ENCODE measurements around the gene ZNF587.
"Not testable (repeated sequence)": the region's sequence is repeated elsewhere in the genome, so short reads cannot be mapped to it uniquely, and the experiment has no call there.

Gene ZNF587

DNA sequence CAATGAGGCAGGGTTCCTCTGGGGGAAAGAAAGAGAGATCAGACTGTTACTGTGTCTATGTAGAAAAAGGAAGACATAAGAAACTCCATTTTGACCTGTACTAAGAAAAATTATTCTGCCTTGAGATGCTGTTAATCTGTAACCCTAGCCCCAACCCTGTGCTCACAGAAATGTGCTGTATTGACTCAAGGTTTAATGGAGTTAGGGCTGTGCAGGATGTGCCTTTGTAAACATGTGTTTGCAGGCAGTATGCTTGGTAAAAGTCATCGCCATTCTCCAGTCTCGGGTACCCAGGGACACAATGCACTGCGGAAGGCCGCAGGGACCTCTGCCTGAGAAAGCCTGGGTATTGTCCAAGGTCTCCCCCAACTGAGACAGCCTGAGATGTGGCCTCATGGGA, 26.1 kb upstream of the ZNF587 start:
- DNase-seq, result not testable (repeated sequence)

DNA sequence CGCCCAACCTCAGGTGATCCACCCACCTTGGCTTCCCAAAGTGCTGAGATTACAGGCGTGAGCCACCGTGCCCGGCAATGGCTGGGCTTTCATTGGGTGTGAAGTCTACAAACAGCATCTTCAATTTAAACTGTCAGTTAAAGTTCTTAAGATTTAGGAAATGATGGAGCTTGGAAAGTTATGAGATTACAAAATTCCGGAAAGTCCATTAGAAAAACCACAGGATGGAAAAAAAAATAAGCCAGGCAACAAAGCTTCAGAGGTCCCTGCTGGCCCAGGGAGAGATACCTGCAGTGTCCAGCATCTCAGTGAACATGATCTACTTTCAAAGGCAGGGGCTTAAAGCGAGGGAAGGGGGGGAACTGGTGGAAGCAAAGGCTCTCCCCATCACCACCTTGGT, 24.1 kb upstream of the ZNF587 start:
- DNase-seq, result no peak

DNA sequence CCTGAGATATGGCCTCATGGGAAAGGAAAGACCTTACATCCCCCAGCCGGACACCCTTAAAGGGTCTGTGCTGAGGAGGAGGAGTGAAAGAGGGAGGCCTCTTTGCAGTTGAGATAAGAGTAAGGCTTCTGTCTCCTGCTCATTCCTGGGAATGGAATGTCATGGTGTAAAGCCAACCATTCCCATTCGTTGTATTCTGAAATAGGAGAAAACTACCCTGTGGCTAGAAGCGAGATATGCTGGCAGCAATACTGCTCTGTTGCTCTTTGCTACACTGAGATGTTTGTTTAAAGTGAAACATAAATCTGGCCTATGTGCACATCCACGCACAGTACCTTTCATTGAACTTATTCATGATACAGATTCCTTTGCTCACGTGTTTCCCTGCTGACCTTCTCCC, 20.3 kb upstream of the ZNF587 start:
- no peak for DNase-seq

DNA sequence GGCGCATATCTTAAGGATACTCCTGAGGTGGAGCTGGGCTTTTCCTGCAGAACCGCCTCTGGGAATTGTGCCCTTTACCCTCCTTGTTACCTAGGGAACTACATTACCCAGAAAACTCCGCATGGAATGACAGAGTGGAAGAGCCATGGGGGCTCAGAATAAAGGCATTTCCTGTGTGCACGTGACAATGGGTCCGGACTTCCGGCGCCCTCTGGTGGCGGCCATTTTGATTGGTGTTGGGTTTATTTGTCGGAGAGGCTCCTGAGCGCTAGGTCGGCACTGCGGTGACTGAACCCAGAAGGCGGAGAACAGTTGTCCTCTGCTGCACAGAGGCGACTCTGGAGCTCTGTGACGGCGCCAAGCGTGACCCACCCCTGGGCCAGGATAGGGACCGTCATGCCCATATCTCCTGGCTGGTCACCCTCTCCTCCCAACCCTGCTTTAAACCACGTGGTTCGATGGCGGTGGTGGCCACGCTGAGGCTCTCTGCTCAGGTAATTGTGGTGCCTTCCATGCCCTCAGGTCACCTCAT, 19.5 kb upstream of the ZNF587 start, which contains the start of gene ZNF587B:
TSS of gene ZNF587B (plus strand) at position 229 of the 532 bp plus-strand sequence. CDS start at position 459, 230 bp downstream.
- no peak for DNase-seq

DNA sequence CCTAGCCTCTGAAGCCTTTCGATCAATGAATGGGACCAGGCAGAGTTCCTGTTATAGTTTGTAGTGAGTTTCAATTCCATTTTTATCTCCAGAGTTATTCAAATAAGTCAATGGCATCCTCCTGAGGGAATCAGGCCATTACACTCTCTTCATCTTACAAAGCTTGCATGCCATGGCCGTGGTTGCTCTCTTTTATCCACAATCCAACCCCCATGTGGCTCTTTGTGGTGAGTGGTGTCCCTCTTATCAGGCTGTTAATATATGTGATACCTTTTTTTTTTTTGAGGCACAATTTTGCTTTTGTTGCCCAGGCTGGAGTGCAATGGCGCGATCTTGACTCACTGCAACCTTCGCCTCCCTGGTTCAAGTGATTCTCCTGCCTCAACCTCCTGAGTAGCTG, 12.7 kb upstream of the ZNF587 start:
- not testable (repeated sequence) for DNase-seq

DNA sequence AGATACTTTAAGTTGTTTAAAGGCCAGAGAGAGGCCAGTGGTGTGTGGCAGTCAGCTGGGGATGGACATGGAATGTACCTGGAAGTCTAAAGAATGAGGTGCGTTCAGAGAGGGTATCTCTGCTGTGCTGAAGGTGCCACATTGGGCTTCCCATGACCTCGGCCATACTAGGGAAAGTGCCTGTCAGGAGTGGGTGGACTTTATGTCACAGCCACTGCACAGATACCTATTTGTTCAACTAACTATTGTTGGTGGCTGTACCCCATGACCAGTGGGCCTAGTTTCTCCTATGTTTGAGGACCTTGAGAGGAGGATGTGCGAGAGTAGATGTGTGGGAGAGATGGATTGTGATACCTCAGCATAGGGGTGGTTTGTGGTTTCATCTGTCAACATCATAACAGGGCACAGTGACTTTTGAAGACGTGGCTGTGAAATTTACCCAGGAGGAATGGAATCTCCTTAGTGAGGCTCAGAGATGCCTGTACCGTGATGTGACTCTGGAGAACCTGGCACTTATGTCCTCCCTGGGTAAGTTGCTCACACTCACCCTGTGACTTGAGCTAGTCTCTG, 11.0 kb upstream of the ZNF587 start:
- DNase-seq, result not testable (repeated sequence)

DNA sequence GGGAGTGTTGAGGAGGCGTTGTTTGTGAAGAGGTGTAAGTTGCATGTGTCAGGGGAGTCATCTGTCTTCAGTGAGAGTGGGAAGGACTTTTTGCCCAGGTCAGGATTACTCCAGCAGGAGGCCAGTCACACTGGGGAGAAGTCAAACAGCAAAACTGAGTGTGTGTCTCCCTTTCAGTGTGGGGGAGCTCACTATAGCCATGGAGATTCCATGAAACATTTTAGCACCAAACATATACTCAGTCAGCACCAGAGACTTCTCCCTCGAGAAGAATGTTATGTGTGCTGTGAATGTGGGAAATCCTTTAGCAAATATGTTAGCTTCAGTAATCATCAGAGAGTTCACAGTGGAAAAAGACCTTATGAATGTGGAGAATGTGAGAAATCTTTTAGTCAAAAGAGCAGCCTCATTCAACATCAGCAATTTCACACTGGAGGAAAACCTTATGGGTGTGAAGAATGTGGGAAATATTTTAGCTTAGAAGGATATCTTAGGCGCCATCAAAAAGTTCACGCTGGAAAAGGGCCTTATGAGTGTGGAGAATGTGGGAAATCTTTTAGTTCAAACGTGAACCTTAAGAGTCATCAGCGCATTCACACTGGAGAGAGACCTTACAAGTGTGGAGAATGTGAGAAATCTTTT, 8.4 kb upstream of the ZNF587 start:
- no peak for DNase-seq

DNA sequence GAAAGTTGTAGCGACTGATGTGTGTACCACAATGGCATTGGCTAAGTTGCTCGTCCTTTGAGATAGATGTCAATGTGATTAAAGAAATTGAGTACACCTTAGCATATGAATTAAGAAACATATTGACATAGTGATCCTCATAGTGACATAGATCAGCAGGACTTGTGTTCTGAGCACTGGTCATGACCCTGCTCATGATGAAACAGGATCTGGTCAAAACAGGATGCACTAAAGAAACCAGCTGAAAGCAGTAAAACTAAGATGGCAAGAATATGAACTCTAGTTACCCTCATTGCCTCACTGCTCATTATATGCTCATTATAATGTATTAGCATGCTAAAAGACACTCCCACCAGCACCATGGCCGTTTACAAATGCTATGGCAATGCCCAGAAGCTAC, 2.5 kb upstream of the ZNF587 start:
- not testable (repeated sequence) for DNase-seq

DNA sequence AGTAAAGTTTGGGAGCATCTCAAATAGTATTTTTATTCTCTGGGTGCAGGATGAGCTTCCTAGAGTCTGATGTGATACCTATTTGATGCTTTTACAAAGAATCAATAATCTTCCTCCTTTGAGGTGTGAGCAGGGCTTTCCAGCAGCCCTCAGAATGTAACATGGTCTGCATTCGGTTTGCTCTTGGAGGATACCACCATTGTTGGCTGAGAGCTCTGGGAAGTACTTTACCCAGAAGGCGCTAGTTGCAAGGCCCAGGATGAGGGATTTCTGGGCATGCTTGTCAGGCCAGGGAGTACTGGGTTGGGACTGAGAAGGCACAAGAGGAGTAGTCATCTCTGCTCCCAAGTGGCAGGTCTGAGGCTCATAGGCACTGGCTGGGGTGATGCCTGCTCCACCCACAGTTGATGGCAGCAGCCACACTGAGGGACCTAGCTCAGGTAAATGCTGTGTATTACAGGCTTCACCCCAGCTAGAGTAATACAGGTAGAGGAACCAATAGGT, 445 bp upstream of the ZNF587 start:
- not testable (repeated sequence) for DNase-seq

DNA sequence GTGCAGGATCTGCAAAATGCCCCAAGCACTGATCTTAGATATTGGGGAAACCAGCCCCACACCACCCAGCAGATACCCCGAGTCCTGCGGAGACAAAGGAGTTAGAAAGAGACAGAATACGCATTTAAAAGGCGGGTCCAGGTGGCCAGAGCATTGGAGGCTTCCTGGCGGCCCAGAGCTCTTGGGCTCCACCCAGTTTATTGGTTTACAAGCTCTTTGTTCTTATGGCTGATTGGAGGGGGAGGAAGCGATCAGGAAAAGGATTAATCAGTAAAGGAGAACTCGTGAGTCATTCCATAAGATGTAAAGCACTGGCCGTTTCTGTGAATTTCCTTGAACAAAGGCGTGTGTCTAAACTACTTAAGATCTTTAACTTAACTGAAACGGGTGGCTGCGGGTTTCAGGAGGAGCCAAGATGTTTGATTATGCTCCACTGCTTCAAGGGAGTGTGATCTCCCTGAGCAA, 926 bp downstream of the ZNF587 start:
- peak; percentile 38 for DNase-seq

DNA sequence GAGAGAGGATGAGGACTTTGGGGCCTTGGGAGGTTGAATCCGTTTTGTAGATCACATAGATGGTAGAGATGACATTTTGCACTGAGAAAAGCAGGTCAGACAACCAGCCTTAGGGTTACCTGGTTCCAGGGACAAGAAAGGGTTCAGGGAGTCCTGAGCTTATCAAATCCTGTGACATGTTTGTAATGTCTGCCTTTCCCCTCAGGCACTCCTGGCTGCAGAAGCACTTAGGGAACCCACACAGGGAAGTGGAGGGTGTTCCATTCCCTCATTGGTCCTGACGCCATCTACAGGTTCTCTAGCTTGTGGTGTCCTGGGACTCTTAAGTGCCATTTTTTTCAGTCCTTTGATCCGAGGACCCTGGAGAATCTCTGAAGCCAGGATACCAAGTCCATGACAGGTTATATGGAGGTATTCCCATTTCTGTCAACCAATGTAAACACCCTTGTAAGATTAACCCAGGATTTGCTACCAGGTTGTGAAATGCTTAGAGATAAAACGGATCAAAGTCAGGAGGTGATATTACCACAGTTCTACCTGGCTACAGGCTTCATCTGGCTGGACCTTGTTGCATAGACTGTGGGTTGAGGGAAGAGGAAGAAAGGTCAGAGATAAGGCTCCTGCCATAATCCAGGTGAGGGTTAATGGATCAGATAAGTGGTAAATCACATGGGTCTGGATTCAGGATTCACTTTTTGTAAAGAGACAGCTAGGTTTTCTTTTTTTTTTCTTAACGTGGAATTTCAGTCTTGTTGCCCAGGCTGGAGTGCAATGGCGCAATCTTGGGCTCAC, 2.3 kb downstream of the ZNF587 start:
- DNase-seq, result not testable (repeated sequence)

DNA sequence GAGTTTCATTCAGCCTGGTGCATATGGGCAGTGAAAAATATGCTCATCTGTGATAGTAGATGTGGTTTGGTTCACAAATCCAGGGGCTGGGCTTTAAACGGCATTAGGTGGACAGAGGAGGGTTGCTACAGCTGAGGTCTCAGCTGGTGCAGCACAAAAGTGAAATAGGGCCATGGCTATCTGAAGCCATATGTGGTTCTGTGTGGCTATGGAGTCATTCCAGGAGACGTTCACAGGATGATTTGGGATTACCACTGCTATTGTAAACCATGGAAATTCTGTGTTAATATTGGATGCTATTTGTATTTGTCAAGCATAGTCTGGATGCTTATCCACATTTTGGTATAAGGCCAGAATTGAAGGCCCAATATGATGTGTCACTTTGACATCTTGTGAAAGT, 4.5 kb downstream of the ZNF587 start:
- DNase-seq, result not testable (repeated sequence)

DNA sequence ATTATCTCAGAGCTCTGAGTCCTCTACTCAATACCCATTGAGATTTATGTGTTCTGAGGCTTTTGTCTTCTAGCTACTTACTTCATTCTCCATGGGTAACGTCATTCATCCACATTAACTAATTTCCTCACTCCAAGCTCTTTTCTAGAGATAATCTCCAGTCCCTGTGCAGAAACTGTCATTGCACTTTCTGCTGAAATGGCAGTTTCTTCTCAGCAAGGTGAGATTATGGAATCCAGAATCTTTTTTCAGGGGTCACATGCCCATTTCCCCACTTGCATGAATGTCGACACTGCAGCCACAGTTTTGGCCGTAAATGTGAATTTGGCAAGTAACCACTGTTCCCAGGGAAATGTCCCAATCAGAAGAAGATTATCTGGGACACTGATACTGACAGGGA, 12.7 kb downstream of the ZNF587 start:
- not testable (repeated sequence) for DNase-seq

DNA sequence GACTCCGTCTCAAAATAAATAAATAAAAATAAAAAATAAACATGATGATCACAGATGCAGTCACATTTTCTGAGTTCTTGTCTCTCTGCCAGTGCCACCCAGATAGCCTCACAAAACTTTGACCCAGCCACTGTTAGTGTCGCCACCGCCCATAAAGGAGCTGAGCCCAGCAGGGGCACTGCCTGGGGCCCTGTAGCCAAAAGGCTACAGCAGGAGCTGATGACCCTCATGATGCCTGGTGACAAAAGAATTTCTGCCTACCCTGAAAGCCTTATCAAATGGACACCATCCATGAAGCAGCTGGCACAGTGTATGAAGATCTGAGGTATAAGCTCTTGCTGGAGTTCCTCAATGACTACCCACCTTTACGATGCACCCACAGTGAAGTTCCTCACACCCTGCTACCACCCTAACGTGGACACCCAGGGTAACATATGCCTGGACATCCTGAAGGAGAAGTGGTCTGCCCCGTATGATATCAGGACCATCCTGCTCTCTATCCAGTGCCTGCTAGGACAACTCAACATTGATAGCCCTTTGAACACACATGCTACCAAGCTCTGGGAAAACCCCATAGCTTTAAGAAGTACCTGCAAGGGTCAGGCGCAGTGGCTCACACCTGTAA, 18.3 kb downstream of the ZNF587 start:
- DNase-seq, result no peak

DNA sequence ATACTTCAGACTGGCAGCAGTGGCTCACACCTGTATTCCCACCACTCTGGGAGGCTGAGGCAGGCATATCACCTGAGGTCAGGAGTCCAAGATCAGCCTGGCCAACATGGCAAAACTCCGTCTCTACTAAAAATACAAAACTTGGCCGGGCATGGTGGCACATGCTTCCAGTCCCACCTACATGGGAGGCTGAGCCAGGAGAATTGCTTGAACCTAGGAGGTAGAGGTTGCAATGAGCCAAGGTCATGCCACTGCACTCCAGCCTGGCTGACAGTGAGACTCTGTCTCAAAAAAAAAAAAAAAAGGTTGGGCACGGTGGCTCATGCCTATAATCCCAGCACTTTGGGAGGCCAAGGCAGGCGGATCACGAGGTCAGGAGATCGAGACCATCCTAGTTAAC, 20.0 kb downstream of the ZNF587 start:
- not testable (repeated sequence) for DNase-seq

DNA sequence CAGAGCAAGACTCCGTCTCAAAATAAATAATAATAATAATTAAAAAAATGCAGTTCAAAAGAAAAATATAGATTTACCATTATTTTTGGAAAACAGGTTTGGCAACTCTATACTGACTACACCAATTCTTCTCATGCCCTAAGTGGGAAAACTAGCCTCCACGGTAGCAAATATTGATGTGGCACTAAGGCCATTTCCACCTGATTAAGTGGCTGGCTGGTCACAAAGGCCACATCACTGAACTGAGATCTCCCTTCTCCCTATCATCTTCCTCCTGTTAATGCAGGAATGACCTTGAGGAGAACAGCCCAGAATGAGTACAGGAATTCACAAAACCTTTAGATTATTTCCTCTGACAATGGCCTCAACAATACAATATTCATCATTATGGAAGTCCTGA, 20.6 kb downstream of the ZNF587 start:
- no peak for DNase-seq

DNA sequence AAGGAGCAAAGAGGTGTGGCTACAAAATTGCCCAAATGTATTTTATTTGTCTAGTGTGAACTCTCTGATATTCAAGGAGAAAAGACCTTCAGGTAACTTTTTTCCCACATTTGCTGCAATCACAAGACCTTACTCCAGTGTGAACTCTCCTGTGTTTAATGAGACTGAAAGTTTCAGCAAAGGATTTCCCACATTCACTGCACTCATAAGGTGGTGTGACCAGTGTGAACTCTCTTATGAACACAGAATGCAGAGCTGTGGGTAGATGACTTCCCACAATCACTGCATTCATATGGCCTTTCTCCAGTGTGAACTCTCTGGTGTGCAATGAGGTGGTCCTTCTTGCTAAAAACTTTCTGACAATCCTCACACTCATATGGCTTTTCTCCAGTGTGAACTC, 22.8 kb downstream of the ZNF587 start:
- DNase-seq, result no peak

DNA sequence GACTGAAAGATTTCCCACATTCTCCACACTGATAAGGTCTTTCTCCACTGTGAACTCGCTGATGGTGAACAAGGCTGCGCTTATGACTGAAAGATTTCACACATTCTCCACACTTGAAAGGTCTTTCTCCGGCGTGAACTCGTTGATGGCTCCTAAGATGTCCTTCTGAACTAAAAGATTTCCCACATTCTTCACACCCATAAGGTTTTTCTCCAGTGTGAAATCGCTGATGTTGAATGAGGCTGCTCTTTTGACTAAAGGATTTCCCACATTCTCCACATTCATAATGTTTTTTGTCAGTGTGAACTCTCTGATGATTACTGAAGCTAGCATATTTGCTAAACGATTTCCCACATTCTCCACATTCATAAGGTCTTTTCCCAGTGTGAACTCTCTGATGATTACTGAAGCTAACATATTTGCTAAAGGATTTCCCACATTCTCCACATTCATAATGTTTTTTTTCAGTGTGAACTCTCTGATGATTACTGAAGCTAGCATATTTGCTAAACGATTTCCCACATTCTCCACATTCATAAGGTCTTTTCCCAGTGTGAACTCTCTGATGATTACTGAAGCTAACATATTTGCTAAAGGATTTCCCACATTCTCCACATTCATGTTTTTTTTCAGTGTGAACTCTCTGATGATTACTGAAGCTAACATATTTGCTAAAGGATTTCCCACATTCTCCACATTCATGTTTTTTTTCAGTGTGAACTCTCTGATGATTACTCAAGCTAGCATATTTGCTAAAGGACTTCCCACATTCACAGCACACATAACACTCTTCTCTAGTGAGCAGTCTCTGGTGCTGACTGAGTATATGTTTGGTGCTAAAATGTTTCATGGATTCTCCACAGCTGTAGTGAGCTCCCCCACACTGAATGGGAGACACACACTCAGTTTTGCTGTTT, 24.5 kb downstream of the ZNF587 start:
- DNase-seq, result not testable (repeated sequence)

DNA sequence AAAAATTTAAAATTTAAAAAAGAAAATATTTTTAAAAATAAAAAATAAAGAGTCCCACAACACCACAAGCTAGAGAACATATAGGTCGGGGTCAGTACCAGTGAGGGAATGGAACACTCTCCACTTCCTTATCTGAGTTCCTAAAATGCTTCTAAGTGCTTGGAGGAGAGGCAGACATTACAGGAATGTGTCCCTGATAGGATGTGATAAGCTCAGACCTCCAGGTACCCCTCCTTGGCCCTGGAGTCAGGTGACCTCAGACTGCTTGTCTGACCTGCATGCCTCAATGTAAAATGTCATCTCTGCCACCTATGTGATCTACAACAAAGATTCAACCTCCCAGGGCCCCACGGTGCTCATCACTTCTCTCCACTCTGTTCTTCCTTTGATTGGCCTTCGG, 36.4 kb downstream of the ZNF587 start:
- DNase-seq, result no peak

DNA sequence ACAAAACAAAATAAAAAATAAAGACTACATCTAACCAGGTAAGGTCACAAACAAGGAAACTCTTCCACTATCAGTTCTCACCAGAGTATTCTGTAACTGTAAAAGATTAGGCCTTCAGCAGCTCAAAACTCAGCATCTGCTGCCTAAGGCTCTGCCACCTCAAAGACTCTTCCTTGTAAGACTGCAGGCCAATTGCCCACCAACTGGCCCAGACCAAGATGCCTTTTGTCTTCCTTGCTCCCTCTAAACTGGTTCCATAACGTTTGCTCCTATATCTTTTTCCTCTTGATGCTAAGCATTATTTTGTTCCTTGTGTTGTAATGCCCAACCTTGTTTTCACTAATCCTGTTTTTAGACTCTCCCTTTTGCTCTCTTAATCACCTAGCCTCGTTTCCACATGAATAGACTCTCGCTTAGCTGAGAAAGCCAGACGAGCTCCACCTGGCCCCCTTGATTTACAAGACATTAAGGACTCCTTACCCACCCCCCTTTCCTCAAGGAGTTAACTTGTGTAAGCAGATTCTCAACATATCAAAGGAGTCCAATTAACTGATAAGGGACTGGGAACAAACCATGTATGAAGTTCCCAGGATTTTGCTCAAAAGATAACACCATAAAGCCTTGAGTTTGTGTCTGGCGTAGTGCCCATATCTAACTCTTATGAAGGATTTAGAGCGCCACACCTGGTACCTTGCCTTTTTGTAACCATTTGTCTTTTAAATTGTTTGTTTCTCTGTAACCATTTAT, 37.7 kb downstream of the ZNF587 start:
- no peak for DNase-seq

DNA sequence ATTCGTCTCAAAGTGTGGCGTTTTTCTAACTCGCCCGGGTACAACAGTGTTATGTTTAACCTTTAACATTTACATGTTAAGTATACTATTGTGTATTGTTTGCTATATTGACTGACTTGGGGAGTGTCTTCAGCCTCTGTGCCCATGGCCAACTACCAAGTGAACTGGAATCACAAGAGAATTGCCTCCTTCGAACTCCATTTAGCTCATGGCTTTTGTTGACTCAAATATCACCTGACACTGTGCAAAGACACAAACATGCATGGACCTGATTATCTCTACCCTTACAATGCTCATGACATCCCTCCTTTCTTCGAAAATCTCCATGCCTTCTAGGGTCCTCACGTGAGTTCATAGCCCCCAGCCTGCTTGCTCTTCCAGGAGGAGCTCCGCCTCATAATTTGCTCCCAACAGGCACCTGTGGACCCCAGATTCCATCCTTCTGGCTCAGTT, 38.5 kb downstream of the ZNF587 start:
- no peak for DNase-seq
